ENCODE measurements around the gene CASP6.

DNA sequence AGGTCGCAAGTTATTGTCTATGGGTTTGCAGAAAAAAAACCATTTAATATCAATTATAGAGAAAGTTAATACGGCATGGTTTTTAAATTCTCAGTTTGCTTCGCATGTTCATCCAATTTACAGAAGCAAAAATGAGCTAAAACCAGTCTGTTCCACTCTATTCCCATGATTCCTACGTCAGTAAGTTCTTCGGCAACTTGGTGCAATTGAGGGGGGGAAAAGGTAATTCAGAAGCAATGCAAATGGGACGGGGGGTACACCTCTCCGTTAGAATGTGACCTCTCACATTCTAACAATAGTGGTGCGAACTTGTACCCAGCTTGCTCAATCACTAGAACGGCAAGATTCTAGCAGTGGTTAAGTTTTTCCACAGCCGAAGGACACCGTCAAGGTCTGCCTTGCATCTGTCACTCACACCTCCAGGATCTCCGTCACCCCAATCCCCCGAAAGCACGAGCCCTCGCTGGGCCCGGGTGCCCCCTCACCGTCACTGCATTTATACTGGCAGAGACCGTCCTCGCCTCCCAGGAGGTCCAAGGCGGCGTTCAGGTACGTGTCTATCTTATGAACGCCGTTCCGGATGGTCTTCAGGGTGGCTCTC lies 26.0 kb upstream of the CASP6 start:
- TF ChIP-seq, protein P1, sequence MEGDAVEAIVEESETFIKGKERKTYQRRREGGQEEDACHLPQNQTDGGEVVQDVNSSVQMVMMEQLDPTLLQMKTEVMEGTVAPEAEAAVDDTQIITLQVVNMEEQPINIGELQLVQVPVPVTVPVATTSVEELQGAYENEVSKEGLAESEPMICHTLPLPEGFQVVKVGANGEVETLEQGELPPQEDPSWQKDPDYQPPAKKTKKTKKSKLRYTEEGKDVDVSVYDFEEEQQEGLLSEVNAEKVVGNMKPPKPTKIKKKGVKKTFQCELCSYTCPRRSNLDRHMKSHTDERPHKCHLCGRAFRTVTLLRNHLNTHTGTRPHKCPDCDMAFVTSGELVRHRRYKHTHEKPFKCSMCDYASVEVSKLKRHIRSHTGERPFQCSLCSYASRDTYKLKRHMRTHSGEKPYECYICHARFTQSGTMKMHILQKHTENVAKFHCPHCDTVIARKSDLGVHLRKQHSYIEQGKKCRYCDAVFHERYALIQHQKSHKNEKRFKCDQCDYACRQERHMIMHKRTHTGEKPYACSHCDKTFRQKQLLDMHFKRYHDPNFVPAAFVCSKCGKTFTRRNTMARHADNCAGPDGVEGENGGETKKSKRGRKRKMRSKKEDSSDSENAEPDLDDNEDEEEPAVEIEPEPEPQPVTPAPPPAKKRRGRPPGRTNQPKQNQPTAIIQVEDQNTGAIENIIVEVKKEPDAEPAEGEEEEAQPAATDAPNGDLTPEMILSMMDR (conservative IDR thresholded peaks at IDR 0.05) = no peak
- no peak; the same call in 1 of the 2 replicates for TF ChIP-seq ZFX (IDR thresholded peaks at IDR 0.05)

Measured in C4-2B (cell line).